Lower leg skin (tissue), 4 donors: ENCODE results near the gene ODAM. TPM values are rescaled to one million over a fixed set of nuclear protein-coding genes. Genes with fewer than 3 reads are reported as not detected.
"Not testable (repeated sequence)": the region's sequence is repeated elsewhere in the genome, so short reads cannot be mapped to it uniquely, and the experiment has no call there.

Experiments
- DNase-seq, 2 donors: peaks; one replicate each; pipeline ENCODE4 v3.0.0-alpha.2; 2019; ENCODE audit warnings: low spot score in 2 of 2
- H3K4me3 ChIP-seq: fragments of 200-600 bp; sonication (generic); 2 replicates; pipeline ENCODE4 v1.5.1; 2017; ENCODE audit warnings: mild to moderate bottlenecking, low read depth; ENCODE audit not compliant: poor library complexity, severe bottlenecking
- CTCF ChIP-seq, 3 donors: fragments of 450-650 bp; IDR thresholded peaks; one replicate each; pipeline ENCODE4 v1.5.1; 2016; ENCODE audit warnings: antibody characterized with exemption in 3 of 3, mild to moderate bottlenecking in 3 of 3, moderate library complexity in 2 of 3
- POLR2A ChIP-seq, 2 donors: fragments of 450-650 bp; IDR thresholded peaks; one replicate each; pipeline ENCODE4 v1.6.1; 2016 to 2017; ENCODE audit warnings: antibody characterized with exemption in 2 of 2, mild to moderate bottlenecking in 1 of 2, moderate library complexity in 1 of 2
- WGBS, 2 donors: methylation state at CpG; one replicate each; pipeline ENCODE4 v1.1.5; 2018; 5-methylcytosine and 5-hydroxymethylcytosine counted together
- intact Hi-C: fragments of 100-400 bp; cut with DNase I; formaldehyde crosslinking; loops from one replicate; pipeline ENCODE4 v1.15.0; 2023; ENCODE audit warnings: low total_unique reads
- total RNA-seq, 4 donors: library from RNA; depleted of rRNA; stranded (reverse); fragments of >200 nt; gene quantifications; one replicate each; pipeline ENCODE4 v1.1.0, GENCODE V29; 2016

Gene ODAM
- total RNA-seq, 4 donors from 2014 or later: not detected

- intact Hi-C loops: no loop called here
- TF ChIP-seq CTCF (IDR thresholded peaks at IDR 0.05) (no peak), POLR2A (IDR thresholded peaks at IDR 0.05) (no peak)
- WGBS, 2 donors: 31 to 32% methylated on average over 3 of the region's 3 CpGs
- DNase-seq: no peak
- no peak overlapping the region for H3K4me3 ChIP-seq
Observed at GRCh38 chr4:70239131-70239883, 43.8 kb downstream of the ODAM start.

- TF ChIP-seq POLR2A (IDR thresholded peaks at IDR 0.05): no peak
- no peak for TF ChIP-seq CTCF (IDR thresholded peaks at IDR 0.05)
- no peak overlapping the region for H3K4me3 ChIP-seq
- DNase-seq: no peak
- 77 to 81% methylated on average over 5 of the region's 5 CpGs for WGBS, 2 donors
- intact Hi-C loops: no loop called here
Observed at GRCh38 chr4:70239884-70240591, 44.5 kb downstream of the ODAM start.

- intact Hi-C loops, H3K4me3 ChIP-seq, DNase-seq: not testable (repeated sequence)
- 89 to 90% methylated on average over 3 of the region's 3 CpGs for WGBS, 2 donors
Observed at GRCh38 chr4:70242297-70242696, 46.8 kb downstream of the ODAM start, which contains the start of gene CSN3. TSS of gene CSN3 (plus strand) at chr4:70242597. CDS start at chr4:70244820, 2,223 bp downstream.

GRCh38 chr4:70243091-70243490 is 47.6 kb downstream of the ODAM start:
- H3K4me3 ChIP-seq: no peak overlapping the region
- WGBS, 2 donors: 61 to 66% methylated on average over 4 of the region's 4 CpGs
- TF ChIP-seq POLR2A (IDR thresholded peaks at IDR 0.05) (no peak), CTCF (IDR thresholded peaks at IDR 0.05) (no peak)
- intact Hi-C loops: no loop called here
- DNase-seq: no peak

GRCh38 chr4:70251250-70251944 is 55.9 kb downstream of the ODAM start:
- no peak for DNase-seq
- intact Hi-C loops: no loop called here
- no peak for TF ChIP-seq CTCF (IDR thresholded peaks at IDR 0.05)
- no peak for TF ChIP-seq POLR2A (IDR thresholded peaks at IDR 0.05)
- H3K4me3 ChIP-seq: no peak overlapping the region
- WGBS, 2 donors: 79 to 83% methylated on average over 3 of the region's 3 CpGs

GRCh38 chr4:70251945-70252277 is 56.4 kb downstream of the ODAM start:
- DNase-seq: no peak
- TF ChIP-seq CTCF (IDR thresholded peaks at IDR 0.05) (no peak), POLR2A (IDR thresholded peaks at IDR 0.05) (no peak)
- 65 to 86% methylated on average over 1 of the region's 1 CpG for WGBS, 2 donors
- intact Hi-C loops: no loop called here
- H3K4me3 ChIP-seq: no peak overlapping the region
